ENCODE data around the gene NCAM2.

GRCh38 chr21:21367583-21367982, 369.4 kb downstream of the NCAM2 start:
- no peak for TF ChIP-seq CREB1 (IDR thresholded peaks at IDR 0.05; ENCODE audit: low read depth)
- TF ChIP-seq CEBPB (IDR thresholded peaks at IDR 0.05) = no peak
- no peak for TF ChIP-seq EP300 (IDR thresholded peaks at IDR 0.05; ENCODE audit: borderline replicate concordance)
- TF ChIP-seq ZBTB7A (IDR thresholded peaks at IDR 0.05; ENCODE audit: low read depth) = no peak
